ENCODE measurements around the gene HBE1. TPM values are rescaled to one million over a fixed set of nuclear protein-coding genes. Genes with fewer than 3 reads are reported as not detected.
A peak's percentile ranks its signal among the peaks of the same experiment; 100 is the strongest.

The HBE1 gene
- total and polyA plus RNA-seq, 9 of the 15 experiments (the other 6 are each of a cell fraction or from before 2014, with no cell fraction given): 612 to 10,250 (median 2,181) TPM

- TF ChIP-seq PHF20 (IDR thresholded peaks at IDR 0.05; ENCODE audit: partially characterized antibody): no peak
- peak; percentile 92 for TF ChIP-seq PML (IDR thresholded peaks at IDR 0.05; ENCODE audit: low read length)
- peak; percentile 71 for TF ChIP-seq EP400 (IDR thresholded peaks at IDR 0.05)
- TF ChIP-seq SMARCA5 (IDR thresholded peaks at IDR 0.05): no peak
- TF ChIP-seq ZNF444 (CRISPR knock-in tag; IDR thresholded peaks at IDR 0.05): 0 out of 2 replicates have a peak, but pooled peaks have one; percentile 7
- peak; percentile 94 for TF ChIP-seq FOSL1 (tag; conservative IDR thresholded peaks at IDR 0.05)
- no peak for TF ChIP-seq THAP7 (CRISPR knock-in tag; IDR thresholded peaks at IDR 0.05)
- no peak for TF ChIP-seq BRF1 (IDR thresholded peaks at IDR 0.05; ENCODE audit: borderline replicate concordance, extremely low read depth, insufficient read length)
- TF ChIP-seq SMARCA4 (IDR thresholded peaks at IDR 0.05): peak; percentile 97
- peak; percentile 93 for TF ChIP-seq SMARCE1 (IDR thresholded peaks at IDR 0.05)
- TF ChIP-seq U2AF1 (optimal IDR thresholded peaks at IDR 0.05; ENCODE audit: low read depth, low read length): no peak
- TF ChIP-seq POLR3G (IDR thresholded peaks at IDR 0.05; ENCODE audit: extremely low read depth, insufficient read length, insufficient replicate concordance): no peak
- no peak for TF ChIP-seq GABPB2 (CRISPR knock-in tag; conservative IDR thresholded peaks at IDR 0.05)
- TF ChIP-seq ZNF76 (CRISPR knock-in tag; IDR thresholded peaks at IDR 0.05; ENCODE audit: borderline replicate concordance): no peak
- TF ChIP-seq MED1 (CRISPR knock-in tag; IDR thresholded peaks at IDR 0.05; ENCODE audit: borderline replicate concordance): no peak
- peak; percentile 26; the same call in 1 of the 2 replicates for TF ChIP-seq NKRF (IDR thresholded peaks at IDR 0.05; ENCODE audit: borderline replicate concordance)
- TF ChIP-seq ZBTB7A (IDR thresholded peaks at IDR 0.05; ENCODE audit: borderline replicate concordance, control insufficient read depth, low read depth, low read length): no peak
- TF ChIP-seq ZNF24 (IDR thresholded peaks at IDR 0.05): no peak
- peak; percentile 83; the same call in 1 of the 2 replicates for TF ChIP-seq RNF2 (IDR thresholded peaks at IDR 0.05)
- peak; percentile 58; the same call in 1 of the 2 replicates for TF ChIP-seq CTBP1 (IDR thresholded peaks at IDR 0.05; ENCODE audit: borderline replicate concordance)
- TF ChIP-seq NFE2L1 (tag; IDR thresholded peaks at IDR 0.05; ENCODE audit: borderline replicate concordance, low read depth): no peak
- peak; percentile 53; the same call in 1 of the 2 replicates for TF ChIP-seq BACH1 (tag; IDR thresholded peaks at IDR 0.05)
- TF ChIP-seq IRF2 (CRISPR knock-in tag; IDR thresholded peaks at IDR 0.05): no peak
- TF ChIP-seq GATAD2B (IDR thresholded peaks at IDR 0.05; ENCODE audit: borderline replicate concordance): no peak
- no peak for TF ChIP-seq YBX1 (IDR thresholded peaks at IDR 0.05)
- TF ChIP-seq KDM2B (CRISPR knock-in tag; IDR thresholded peaks at IDR 0.05): no peak
- TF ChIP-seq HNRNPL (IDR thresholded peaks at IDR 0.05; ENCODE audit: low read depth, low read length): no peak
- no peak for TF ChIP-seq ZNF696 (CRISPR knock-in tag; conservative IDR thresholded peaks at IDR 0.05)
- no peak for TF ChIP-seq ZBTB2 (IDR thresholded peaks at IDR 0.05)
Observed at GRCh38 chr11:5288108-5288905, 18.6 kb upstream of the HBE1 start (continued).

Data from K562 (cell line).